SU-DHL-6 (cell line): ENCODE results near the gene TCEANC2.

ENCODE experiments used
- H2AFZ ChIP-seq: fragments of 200-600 bp; sonication (generic); 2 replicates; pipeline ENCODE4 v1.6.1; 2014; ENCODE audit warnings: low read depth, mild to moderate bottlenecking, moderate library complexity, mixed read lengths, antibody characterized with exemption, low read length; ENCODE audit not compliant: severe bottlenecking
- H3F3A ChIP-seq: fragments of 200-600 bp; shearing (Covaris generic); 2 replicates; pipeline ENCODE4 v1.6.0; 2016; ENCODE audit warnings: antibody characterized with exemption, mild to moderate bottlenecking; ENCODE audit not compliant: insufficient read depth
- H3K27ac ChIP-seq: fragments of 200-600 bp; sonication (generic); 2 replicates; pipeline ENCODE4 v1.5.1; 2016; ENCODE audit warnings: low read depth, mild to moderate bottlenecking, low read length, moderate library complexity, mixed read lengths
- H3K27me3 ChIP-seq: fragments of 200-600 bp; sonication (generic), shearing (Covaris generic); 2 replicates; pipeline ENCODE4 v1.6.0; 2014; ENCODE audit warnings: mild to moderate bottlenecking, low read length
- H3K36me3 ChIP-seq: fragments of 200-600 bp; sonication (generic); 2 replicates; pipeline ENCODE4 v1.6.1; 2014; ENCODE audit warnings: mild to moderate bottlenecking, low read length, mixed read lengths
- H3K4me2 ChIP-seq: fragments of 300-600, 200-600 bp; shearing (Covaris generic), sonication (generic); 2 replicates; pipeline ENCODE4 v1.6.0; 2014; ENCODE audit warnings: low read length, low read depth, mild to moderate bottlenecking; ENCODE audit not compliant: poor library complexity, severe bottlenecking
- H3K4me3 ChIP-seq: fragments of 200-600 bp; sonication (generic); 2 replicates; pipeline ENCODE4 v1.5.1; 2014; ENCODE audit warnings: antibody characterized with exemption, low read length, mild to moderate bottlenecking, mixed read lengths; ENCODE audit not compliant: insufficient read depth, poor library complexity, severe bottlenecking
- H3K79me2 ChIP-seq: fragments of 200-600 bp; sonication (generic); 2 replicates; pipeline ENCODE4 v1.6.1; 2014; ENCODE audit warnings: mild to moderate bottlenecking, low read length, moderate library complexity; ENCODE audit not compliant: insufficient read depth
- H3K9ac ChIP-seq: fragments of 200-600 bp; sonication (generic); 2 replicates; pipeline ENCODE4 v1.7.0; 2014; ENCODE audit warnings: mild to moderate bottlenecking, low read length
- H3K9me2 ChIP-seq: fragments of 200-600 bp; sonication (generic); replicated peaks from 2 replicates; pipeline ENCODE4 v1.6.1; 2014; ENCODE audit warnings: low read length; ENCODE audit not compliant: insufficient read depth
- H3K9me3 ChIP-seq: fragments of 200-600 bp; sonication (generic); 2 replicates; pipeline ENCODE4 v1.6.1; 2014; ENCODE audit warnings: low read length, mixed read lengths; ENCODE audit not compliant: insufficient read depth
- H4K20me1 ChIP-seq: fragments of 200-600 bp; sonication (generic); 2 replicates; pipeline ENCODE4 v1.6.1; 2014; ENCODE audit warnings: low read depth, mild to moderate bottlenecking, antibody characterized with exemption, low read length, moderate library complexity, mixed read lengths
- CTCF ChIP-seq: fragments of 200-600 bp; sonication (generic); IDR thresholded peaks from one replicate; pipeline ENCODE4 v1.5.1; 2017; ENCODE audit warnings: antibody characterized with exemption, mild to moderate bottlenecking, low read length, moderate library complexity; ENCODE audit not compliant: insufficient read depth, poor library complexity, severe bottlenecking
- EZH2phosphoT487 ChIP-seq: fragments of 200-600 bp; sonication (generic), shearing (Covaris generic); conservative IDR thresholded peaks from 2 replicates; pipeline ENCODE4 v1.6.1; 2018; ENCODE audit warnings: mild to moderate bottlenecking, antibody characterized with exemption, low read length, moderate library complexity, mixed read lengths

TCEANC2 gene

GRCh38 chr1:54142146-54142900 lies 88.9 kb downstream of the TCEANC2 start:
- Histone ChIP-seq H3K27ac (no peak overlapping the region), H3K9me2 (no peaks in the 10 kb centered on the region), H3K9me3 (no peaks in the 10 kb centered on the region), H2AFZ (no peak overlapping the region), H3K27me3 (no peaks in the 10 kb centered on the region), H3K79me2 (no peaks in the 10 kb centered on the region), H4K20me1 (no peaks in the 10 kb centered on the region), H3K9ac (no peak overlapping the region), H3K4me3 (no peak overlapping the region), H3K36me3 (no peaks in the 10 kb centered on the region), H3F3A (no peaks in the 10 kb centered on the region), H3K4me2 (no peak overlapping the region)
- TF ChIP-seq CTCF: no peak
- TF ChIP-seq EZH2phosphoT487: no peak

- no peaks in the 10 kb centered on the region for H3K79me2 ChIP-seq
- no peaks in the 10 kb centered on the region for H3F3A ChIP-seq
- no peaks in the 10 kb centered on the region for H3K9me2 ChIP-seq
- no peak overlapping the region for H3K27ac ChIP-seq
- no peaks in the 10 kb centered on the region for H4K20me1 ChIP-seq
- TF ChIP-seq EZH2phosphoT487: no peak
- no peak for TF ChIP-seq CTCF
- H3K4me3 ChIP-seq: no peak overlapping the region
- H3K9me3 ChIP-seq: no peaks in the 10 kb centered on the region
- H3K27me3 ChIP-seq: no peaks in the 10 kb centered on the region
- H3K4me2 ChIP-seq: no peak overlapping the region
- no peak overlapping the region for H3K9ac ChIP-seq
- no peak overlapping the region for H2AFZ ChIP-seq
- H3K36me3 ChIP-seq: no peaks in the 10 kb centered on the region
Observed at GRCh38 chr1:54144366-54144765, 91.0 kb downstream of the TCEANC2 start.

- no peak overlapping the region for H3K9ac ChIP-seq
- H2AFZ ChIP-seq: no peak overlapping the region
- H3K4me3 ChIP-seq: no peak overlapping the region
- TF ChIP-seq CTCF (no peak), EZH2phosphoT487 (no peak)
- no peaks in the 10 kb centered on the region for H3K36me3 ChIP-seq
- H3K9me2 ChIP-seq: no peaks in the 10 kb centered on the region
- no peaks in the 10 kb centered on the region for H3F3A ChIP-seq
- no peak overlapping the region for H3K4me2 ChIP-seq
- H3K27me3 ChIP-seq: no peaks in the 10 kb centered on the region
- H3K27ac ChIP-seq: no peak overlapping the region
- no peaks in the 10 kb centered on the region for H3K79me2 ChIP-seq
- no peaks in the 10 kb centered on the region for H4K20me1 ChIP-seq
- H3K9me3 ChIP-seq: no peaks in the 10 kb centered on the region
Observed at GRCh38 chr1:54149734-54150133, 96.3 kb downstream of the TCEANC2 start.
